HEK293 (cell line): ENCODE measurements around the gene PREX1.

Experiments used
- CTCF ChIA-PET: fragments of 350-600 bp; formaldehyde crosslinking; extraction: SDS; loops from one replicate; lab custom pipeline; 2021; ENCODE audit warnings: antibody characterized with exemption; lab: Yijun Ruan, JAX
- POLR2A ChIA-PET: fragments of 300-600 bp; formaldehyde crosslinking; extraction: SDS; loops from one replicate; lab custom pipeline; 2020; ENCODE audit warnings: antibody characterized with exemption, inconsistent platforms; lab: Yijun Ruan, JAX
- H3K27ac ChIP-seq: fragments of 200-500 bp; sonication (Bioruptor generic); 2 replicates; pipeline ENCODE4 v1.5.1; 2014; ENCODE audit warnings: low read depth, low read length, control low read depth, inconsistent platforms; ENCODE audit errors: extremely low read depth
- H3K36me3 ChIP-seq, 2 experiments: fragments of 200-500 bp in 1 of 2; sonication (Bioruptor generic) in 1 of 2; 1 replicate in 1 of 2; 2 replicates in 1 of 2; pipeline ENCODE4 v1.5.1; 2014 to 2017; ENCODE audit warnings: inconsistent platforms in 2 of 2, low read length in 2 of 2; ENCODE audit not compliant: control insufficient read depth in 2 of 2, insufficient read depth in 1 of 2
- H3K4me1 ChIP-seq: fragments of 200-500 bp; sonication (Bioruptor generic); 2 replicates; pipeline ENCODE4 v1.5.1; 2014; ENCODE audit warnings: mild to moderate bottlenecking, low read length, inconsistent platforms; ENCODE audit not compliant: control insufficient read depth, insufficient read depth
- H3K4me3 ChIP-seq: 2 replicates; pipeline ENCODE4 v1.5.1; 2011; ENCODE audit warnings: low read depth, mild to moderate bottlenecking, control low read depth, low read length, moderate library complexity
- H3K9me3 ChIP-seq: fragments of 200-500 bp; sonication (Bioruptor generic); 2 replicates; pipeline ENCODE4 v1.5.1; 2014; ENCODE audit warnings: low read depth, low read length, inconsistent platforms; ENCODE audit not compliant: control insufficient read depth, insufficient read depth
- BCL6B ChIP-seq: fragments of 450-650 bp; formaldehyde crosslinking; IDR thresholded peaks from 2 replicates; pipeline ENCODE4 v1.5.1; 2017; ENCODE audit warnings: missing biosample characterization, missing genetic modification characterization
- ELK4 ChIP-seq: IDR thresholded peaks from 2 replicates; pipeline ENCODE4 v1.6.1; 2011; ENCODE audit warnings: mild to moderate bottlenecking, low read depth, low read length, borderline replicate concordance
- GLI2 ChIP-seq: fragments of 450-650 bp; formaldehyde crosslinking; IDR thresholded peaks from 2 replicates; pipeline ENCODE4; 2017; ENCODE audit warnings: missing biosample characterization, missing genetic modification characterization, low read depth, borderline replicate concordance
- PRDM2 ChIP-seq: fragments of 450-650 bp; formaldehyde crosslinking; IDR thresholded peaks from 2 replicates; pipeline ENCODE4 v1.5.1; 2016; ENCODE audit warnings: missing biosample characterization, missing genetic modification characterization, borderline replicate concordance
- ZBTB26 ChIP-seq: fragments of 450-650 bp; formaldehyde crosslinking; optimal IDR thresholded peaks from 2 replicates; pipeline ENCODE3; 2016; ENCODE audit warnings: missing biosample characterization, mild to moderate bottlenecking, missing genetic modification characterization
- ZBTB8A ChIP-seq: fragments of 450-650 bp; formaldehyde crosslinking; IDR thresholded peaks from 2 replicates; pipeline ENCODE4 v1.5.1; 2016; ENCODE audit warnings: missing biosample characterization, missing genetic modification characterization
- ZNF112 ChIP-seq: fragments of 450-650 bp; formaldehyde crosslinking; IDR thresholded peaks from 2 replicates; pipeline ENCODE4 v1.5.0; 2017; ENCODE audit warnings: missing biosample characterization, missing genetic modification characterization
- ZNF114 ChIP-seq: fragments of 450-650 bp; formaldehyde crosslinking; IDR thresholded peaks from 2 replicates; pipeline ENCODE4 v1.5.0; 2017; ENCODE audit warnings: missing biosample characterization, missing genetic modification characterization
- ZNF362 ChIP-seq: fragments of 450-650 bp; formaldehyde crosslinking; IDR thresholded peaks from 2 replicates; pipeline ENCODE4 v1.5.1; 2016; ENCODE audit warnings: missing biosample characterization, missing genetic modification characterization
- ZNF555 ChIP-seq: fragments of 450-650 bp; formaldehyde crosslinking; conservative IDR thresholded peaks from 2 replicates; pipeline ENCODE4 v1.5.1; 2017; ENCODE audit warnings: missing biosample characterization, mild to moderate bottlenecking, missing genetic modification characterization, inconsistent platforms
- ZNF704 ChIP-seq: fragments of 450-650 bp; formaldehyde crosslinking; IDR thresholded peaks from 2 replicates; pipeline ENCODE4 v1.5.1; 2016; ENCODE audit warnings: missing biosample characterization, missing genetic modification characterization

Gene PREX1

GRCh38 chr20:48600470-48600945 is 227.3 kb downstream of the PREX1 start:
- no peak overlapping the region for H3K4me3 ChIP-seq
- H3K36me3 ChIP-seq: no peaks in the 10 kb centered on the region
- POLR2A ChIA-PET: no interaction called here
- H3K27ac ChIP-seq: no peak overlapping the region
- TF ChIP-seq ZBTB26 (tag by site-specific recombination) (no peak), ZNF114 (tag by site-specific recombination) (no peak), ZNF362 (tag by site-specific recombination) (no peak), ZNF555 (tag by site-specific recombination) (no peak), ELK4 (no peak), BCL6B (tag by site-specific recombination) (no peak), ZNF112 (tag by site-specific recombination) (no peak), ZNF704 (tag by site-specific recombination) (no peak), GLI2 (tag by site-specific recombination) (no peak), ZBTB8A (tag by site-specific recombination) (no peak), PRDM2 (tag by site-specific recombination) (no peak)
- no peaks in the 10 kb centered on the region for H3K4me1 ChIP-seq
- H3K9me3 ChIP-seq: no peaks in the 10 kb centered on the region
- CTCF ChIA-PET: interaction anchor here (0.6 to 2.3 kb wide), 2 partner anchors 20 to 1848 kb away, joined by 3 to 8 read pairs; no protein-coding TSS in a partner anchor
